DMS53 (cell line): ENCODE data around the gene UTS2B.

ENCODE experiments used
- DNase-seq: peaks from one replicate; lab custom pipeline; 2025; lab: John Stamatoyannopoulos, UW

The UTS2B gene

GRCh38 chr3:191321019-191321767 lies 9.1 kb downstream of the UTS2B start:
- no peak for DNase-seq

GRCh38 chr3:191320316-191320715 lies 10.0 kb downstream of the UTS2B start:
- DNase-seq, result no peak

- no peak for DNase-seq
Observed at GRCh38 chr3:191316876-191317603, 13.3 kb downstream of the UTS2B start.

GRCh38 chr3:191314109-191314728 lies 16.1 kb downstream of the UTS2B start:
- no peak for DNase-seq

- DNase-seq, result no peak
Observed at GRCh38 chr3:191313296-191313695, 17.0 kb downstream of the UTS2B start.

- DNase-seq, result no peak
Observed at GRCh38 chr3:191307341-191307740, 23.0 kb downstream of the UTS2B start.

- DNase-seq, result no peak
Observed at GRCh38 chr3:191306428-191306827, 23.9 kb downstream of the UTS2B start.

- DNase-seq, result no peak
Observed at GRCh38 chr3:191303596-191303995, 26.7 kb downstream of the UTS2B start.

GRCh38 chr3:191302451-191302850 lies 27.9 kb downstream of the UTS2B start:
- no peak for DNase-seq

- no peak for DNase-seq
Observed at GRCh38 chr3:191301782-191302411, 28.4 kb downstream of the UTS2B start.

- no peak for DNase-seq
Observed at GRCh38 chr3:191301017-191301416, 29.3 kb downstream of the UTS2B start.

GRCh38 chr3:191300422-191300821 lies 29.9 kb downstream of the UTS2B start:
- DNase-seq, result no peak

- DNase-seq, result no peak
Observed at GRCh38 chr3:191298846-191299245, 31.5 kb downstream of the UTS2B start.

GRCh38 chr3:191296041-191296541 lies 34.2 kb downstream of the UTS2B start:
- peak; percentile 51 for DNase-seq

- no peak for DNase-seq
Observed at GRCh38 chr3:191294291-191294690, 36.0 kb downstream of the UTS2B start.

GRCh38 chr3:191292243-191293015 lies 37.9 kb downstream of the UTS2B start:
- no peak for DNase-seq

GRCh38 chr3:191290311-191291025 lies 39.9 kb downstream of the UTS2B start:
- DNase-seq, result no peak

GRCh38 chr3:191283400-191283799 lies 46.9 kb downstream of the UTS2B start:
- DNase-seq, result no peak

- DNase-seq, result no peak
Observed at GRCh38 chr3:191282251-191283185, 47.8 kb downstream of the UTS2B start.

GRCh38 chr3:191280882-191281281 lies 49.4 kb downstream of the UTS2B start:
- no peak for DNase-seq
